OCI-LY7 (cell line): ENCODE data around the gene PAK5.

Experiments used
- CTCF ChIP-seq: fragments of 200-600 bp; sonication (generic); conservative IDR thresholded peaks from 2 replicates; pipeline ENCODE4 v1.5.1; 2014; ENCODE audit warnings: mild to moderate bottlenecking, antibody characterized with exemption, low read length, moderate library complexity, mixed read lengths
- EZH2phosphoT487 ChIP-seq: fragments of 200-600 bp; sonication (generic); IDR thresholded peaks from 2 replicates; pipeline ENCODE4 v1.6.1; 2018; ENCODE audit warnings: low read depth, borderline replicate concordance, mild to moderate bottlenecking, mixed run types, antibody characterized with exemption, low read length, moderate library complexity, mixed read lengths

GRCh38 chr20:9510911-9511310, 328.0 kb downstream of the PAK5 start:
- no peak for TF ChIP-seq EZH2phosphoT487
- TF ChIP-seq CTCF, result no peak
